Measurements from ENCODE around the gene PURA. TPM values are rescaled to one million over a fixed set of nuclear protein-coding genes. Genes with fewer than 3 reads are reported as not detected.

PURA gene
- total and polyA plus RNA-seq, 2 donors (not counting 3 experiments of a cell fraction or from before 2014, with no cell fraction given) = 1.3 to 8.2 TPM

DNA sequence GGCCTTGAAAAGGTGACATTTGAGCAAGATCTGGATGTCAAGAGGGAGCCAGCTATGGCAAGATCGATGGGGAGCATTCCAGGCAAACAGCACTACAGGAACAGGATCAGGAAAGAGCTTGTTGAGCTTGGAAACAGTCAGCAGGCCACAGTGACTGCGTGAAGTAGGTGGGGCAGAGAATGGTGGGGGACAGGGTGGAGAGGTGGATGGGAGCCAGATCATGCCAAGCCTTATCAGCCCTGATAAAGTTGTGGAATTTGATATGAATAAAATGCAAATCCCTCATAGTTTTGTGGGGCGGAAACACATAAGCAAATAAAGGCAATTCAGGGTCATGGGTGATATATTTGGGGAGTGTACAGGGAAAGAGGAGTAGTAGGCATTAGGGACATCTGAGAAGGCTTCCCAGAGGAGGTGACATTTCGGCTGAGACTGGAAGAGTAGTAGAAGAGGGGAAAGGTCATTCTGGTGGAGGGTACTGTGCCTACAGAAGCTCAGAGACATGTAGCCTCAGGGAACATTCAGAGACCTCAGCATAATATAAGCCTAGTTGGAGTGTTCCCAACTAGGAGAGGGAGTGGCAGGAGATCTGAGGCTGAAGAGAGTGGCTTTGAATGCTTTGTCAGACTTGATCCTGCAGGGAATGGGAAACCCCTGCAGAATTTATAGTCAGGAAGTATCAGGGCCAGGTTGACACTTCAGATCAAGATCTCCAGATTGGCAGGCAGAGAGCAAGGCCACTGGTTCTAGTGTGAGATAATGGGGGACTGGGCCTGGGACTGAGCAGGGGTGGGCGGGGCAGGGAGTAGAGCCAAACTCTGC, 51.4 kb downstream of the PURA start:
- intact Hi-C loops (cut with micrococcal nuclease) = no loop called here
- BruUV-seq (replicated peaks) = no TSS peak
- Histone ChIP-seq H4K20me1 (replicated peaks; ENCODE audit: control insufficient read depth, extremely low read depth, insufficient read depth, low read length) (no peaks in the 10 kb centered on the region), H3K27me3 (ENCODE audit: control insufficient read depth in 2 of 2, insufficient read depth in 2 of 2, low read length in 2 of 2) (no peaks in the 10 kb centered on the region), H2AFZ (ENCODE audit: low read depth, low read length) (peak overlapping the region; percentile 17), H3K9me1 (replicated peaks; ENCODE audit: control insufficient read depth, extremely low read depth, insufficient read depth, low read length) (no peaks in the 10 kb centered on the region), H3K27ac (ENCODE audit: insufficient read depth, low read depth, low read length) (no peak overlapping the region), H3K9ac (replicated peaks; ENCODE audit: extremely low read depth, insufficient read depth, low read length) (no peak overlapping the region), H3K36me3 (ENCODE audit: control insufficient read depth in 2 of 2, extremely low read depth in 1 of 2, insufficient read depth in 2 of 2, low read length in 2 of 2) (no peaks in the 10 kb centered on the region), H3K4me1 (ENCODE audit: control insufficient read depth, extremely low read depth, insufficient read depth, low read length) (no peaks in the 10 kb centered on the region), H3K9me3 (replicated peaks; ENCODE audit: control insufficient read depth, insufficient read depth, low read length) (no peaks in the 10 kb centered on the region), H3K4me2 (ENCODE audit: insufficient read depth, low read length) (no peak overlapping the region), H3K79me2 (ENCODE audit: control insufficient read depth, insufficient read depth, low read length) (no peaks in the 10 kb centered on the region), H3K4me3 (replicated peaks in 1 of 3; ENCODE audit: insufficient read depth in 1 of 3, low read depth in 1 of 3, low read length in 3 of 3) (no peak overlapping the region)
- no peak for FAIRE-seq
- ChIA-PET POLR2A (interaction anchor here (1.2 kb wide), 1 partner anchor 9 kb away, joined by 4 read pairs; the partner anchor contains the start of gene CYSTM1), CTCF (interaction anchor here (1.0 to 1.4 kb wide), 5 partner anchors 9 to 378 kb away, joined by 3 to 11 read pairs (median 4); no protein-coding TSS in a partner anchor)
- dilution Hi-C loops (cut with MboI; ENCODE audit: extremely low pct_ligation_motif_present, low sequenced_read_pairs) = no loop called here
- DNase-seq (ENCODE audit: low read depth, low spot score) = peak; percentile 52
- TF ChIP-seq, protein P1, sequence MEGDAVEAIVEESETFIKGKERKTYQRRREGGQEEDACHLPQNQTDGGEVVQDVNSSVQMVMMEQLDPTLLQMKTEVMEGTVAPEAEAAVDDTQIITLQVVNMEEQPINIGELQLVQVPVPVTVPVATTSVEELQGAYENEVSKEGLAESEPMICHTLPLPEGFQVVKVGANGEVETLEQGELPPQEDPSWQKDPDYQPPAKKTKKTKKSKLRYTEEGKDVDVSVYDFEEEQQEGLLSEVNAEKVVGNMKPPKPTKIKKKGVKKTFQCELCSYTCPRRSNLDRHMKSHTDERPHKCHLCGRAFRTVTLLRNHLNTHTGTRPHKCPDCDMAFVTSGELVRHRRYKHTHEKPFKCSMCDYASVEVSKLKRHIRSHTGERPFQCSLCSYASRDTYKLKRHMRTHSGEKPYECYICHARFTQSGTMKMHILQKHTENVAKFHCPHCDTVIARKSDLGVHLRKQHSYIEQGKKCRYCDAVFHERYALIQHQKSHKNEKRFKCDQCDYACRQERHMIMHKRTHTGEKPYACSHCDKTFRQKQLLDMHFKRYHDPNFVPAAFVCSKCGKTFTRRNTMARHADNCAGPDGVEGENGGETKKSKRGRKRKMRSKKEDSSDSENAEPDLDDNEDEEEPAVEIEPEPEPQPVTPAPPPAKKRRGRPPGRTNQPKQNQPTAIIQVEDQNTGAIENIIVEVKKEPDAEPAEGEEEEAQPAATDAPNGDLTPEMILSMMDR (IDR thresholded peaks at IDR 0.05; ENCODE audit: extremely low read depth in 1 of 2, insufficient read depth in 1 of 2, low read depth in 1 of 2, low read length in 2 of 2) = no peak
- TF ChIP-seq FOS (IDR thresholded peaks at IDR 0.05; ENCODE audit: borderline replicate concordance, insufficient read depth, low read length) = no peak
- no peak for TF ChIP-seq GATA2 (IDR thresholded peaks at IDR 0.05; ENCODE audit: insufficient read depth, insufficient read length, low read depth, low read length)
- TF ChIP-seq MAX (IDR thresholded peaks at IDR 0.05; ENCODE audit: insufficient read depth, insufficient read length) = no peak
